Prostate gland (tissue), 2 donors: ENCODE results near the gene AGBL4. TPM values are rescaled to one million over a fixed set of nuclear protein-coding genes. Genes with fewer than 3 reads are reported as not detected.

Experiments used
- DNase-seq: peaks from one replicate; pipeline ENCODE4 v3.0.0-alpha.2; 2019; ENCODE audit warnings: low spot score
- H3K27ac ChIP-seq, 2 donors: fragments of 200-600 bp; sonication (generic); 2 replicates each; pipeline ENCODE4 v1.5.1; 2017 to 2019
- H3K27me3 ChIP-seq: fragments of 200-600 bp; sonication (generic); replicated peaks from 2 replicates; pipeline ENCODE4 v1.5.1; 2019; ENCODE audit not compliant: insufficient read depth
- H3K36me3 ChIP-seq, 2 donors: fragments of 200-600 bp; sonication (generic); 1 replicate in 1 of 2; 2 replicates in 1 of 2; pipeline versions ENCODE4 v1.5.1 to v1.8.1; 2017 to 2019
- H3K4me1 ChIP-seq: fragments of 200-600 bp; sonication (generic); replicated peaks from 2 replicates; pipeline ENCODE4 v1.5.1; 2019
- H3K4me3 ChIP-seq, 2 donors: fragments of 200-600 bp; sonication (generic); 2 replicates each; pipeline ENCODE4 v1.5.1; 2017 to 2019
- H3K9me3 ChIP-seq: fragments of 200-600 bp; sonication (generic); 2 replicates; pipeline ENCODE4 v1.5.1; 2017
- CTCF ChIP-seq, 4 experiments: fragments of 200-600 bp in 2 of 4; fragments of 450-650 bp in 2 of 4; sonication (generic) in 2 of 4; IDR thresholded peaks; 1 replicate in 3 of 4; 2 replicates in 1 of 4; pipeline ENCODE4 v1.5.1; 2016 to 2019; ENCODE audit warnings: antibody characterized with exemption in 4 of 4, mild to moderate bottlenecking in 2 of 4, moderate library complexity in 2 of 4
- POLR2A ChIP-seq: fragments of 450-650 bp; IDR thresholded peaks from one replicate; pipeline ENCODE4 v1.6.1; 2016; ENCODE audit warnings: antibody characterized with exemption, mild to moderate bottlenecking
- POLR2AphosphoS5 ChIP-seq: sonication (generic); formaldehyde crosslinking; IDR thresholded peaks from one replicate; pipeline ENCODE4 v1.6.1; 2017; ENCODE audit warnings: antibody characterized with exemption
- WGBS: methylation state at CpG from one replicate; pipeline ENCODE4 v1.1.5; 2018; 5-methylcytosine and 5-hydroxymethylcytosine counted together
- intact Hi-C: fragments of 100-400 bp; cut with DNase I; formaldehyde crosslinking; loops from one replicate; pipeline ENCODE4 v1.14.2; 2022
- total RNA-seq, 2 donors: library from RNA; depleted of rRNA; stranded (reverse); fragments of >200 nt; gene quantifications; one replicate each; pipeline ENCODE4 v1.1.0, GENCODE V29; 2016

Gene AGBL4
- total RNA-seq, 2 donors from 2014 or later = 0.82 to 2.7 TPM

GRCh38 chr1:48820491-48820890 lies 1203.3 kb downstream of the AGBL4 start:
- TF ChIP-seq POLR2AphosphoS5 = no peak
- TF ChIP-seq CTCF (IDR thresholded peaks at IDR 0.05) = no peak
- TF ChIP-seq POLR2A = no peak
- Histone ChIP-seq H3K4me3 (no peak overlapping the region), H3K27me3 (no peaks in the 10 kb centered on the region), H3K4me1 (no peaks in the 10 kb centered on the region), H3K36me3 (no peaks in the 10 kb centered on the region), H3K27ac (no peak overlapping the region), H3K9me3 (no peaks in the 10 kb centered on the region)
- intact Hi-C loops = no loop called here
- no peak for DNase-seq
- 92% methylated on average over 3 of the region's 3 CpGs for WGBS

GRCh38 chr1:48817505-48818114 lies 1206.1 kb downstream of the AGBL4 start:
- intact Hi-C loops = loop anchor here (5.0 to 10.0 kb wide), 2 partner anchors 143 to 245 kb away; no protein-coding TSS in a partner anchor

GRCh38 chr1:48810740-48811139 lies 1213.0 kb downstream of the AGBL4 start:
- DNase-seq = no peak
- Histone ChIP-seq H3K36me3 (no peaks in the 10 kb centered on the region), H3K27ac (no peak overlapping the region), H3K4me1 (no peaks in the 10 kb centered on the region), H3K4me3 (no peak overlapping the region), H3K9me3 (no peaks in the 10 kb centered on the region), H3K27me3 (no peaks in the 10 kb centered on the region)
- TF ChIP-seq POLR2A (no peak), POLR2AphosphoS5 (no peak), CTCF (IDR thresholded peaks at IDR 0.05) (no peak)
- 22% methylated on average over 4 of the region's 4 CpGs for WGBS
- intact Hi-C loops = loop anchor here (10.0 kb wide), 1 partner anchor 136 kb away; no protein-coding TSS in a partner anchor

More at GRCh38 chr1:48817505-48818114, 1206.1 kb downstream of the AGBL4 start:
- H3K36me3 ChIP-seq = no peaks in the 10 kb centered on the region
- H3K27me3 ChIP-seq = no peaks in the 10 kb centered on the region
- no peak overlapping the region for H3K4me3 ChIP-seq
- H3K27ac ChIP-seq = no peak overlapping the region
- H3K9me3 ChIP-seq = no peaks in the 10 kb centered on the region
- TF ChIP-seq POLR2A (no peak), POLR2AphosphoS5 (no peak), CTCF (IDR thresholded peaks at IDR 0.05) (peak; percentile 67 to 76 (median 72))
- no peaks in the 10 kb centered on the region for H3K4me1 ChIP-seq
- peak; percentile 55 for DNase-seq
- 64% methylated on average over 4 of the region's 4 CpGs for WGBS

- H3K36me3 ChIP-seq = no peaks in the 10 kb centered on the region
- TF ChIP-seq POLR2AphosphoS5 (no peak), CTCF (IDR thresholded peaks at IDR 0.05) (no peak), POLR2A (no peak)
- no peak overlapping the region for H3K4me3 ChIP-seq
- no peaks in the 10 kb centered on the region for H3K4me1 ChIP-seq
- WGBS = 70% methylated on average over 3 of the region's 3 CpGs
- no peaks in the 10 kb centered on the region for H3K9me3 ChIP-seq
- H3K27ac ChIP-seq = no peak overlapping the region
- DNase-seq = no peak
- no peaks in the 10 kb centered on the region for H3K27me3 ChIP-seq
- intact Hi-C loops = no loop called here
Measured at GRCh38 chr1:48808496-48808895, 1215.3 kb downstream of the AGBL4 start.

- DNase-seq = no peak
- intact Hi-C loops = no loop called here
- Histone ChIP-seq H3K9me3 (no peaks in the 10 kb centered on the region), H3K36me3 (no peaks in the 10 kb centered on the region), H3K4me3 (no peak overlapping the region), H3K27ac (no peak overlapping the region), H3K27me3 (no peaks in the 10 kb centered on the region), H3K4me1 (no peaks in the 10 kb centered on the region)
- TF ChIP-seq CTCF (IDR thresholded peaks at IDR 0.05) = no peak
- no peak for TF ChIP-seq POLR2A
- no peak for TF ChIP-seq POLR2AphosphoS5
- 33% methylated on average over 4 of the region's 4 CpGs for WGBS
Measured at GRCh38 chr1:48807554-48808260, 1216.0 kb downstream of the AGBL4 start.
